ENCODE measurements around the gene PPP1R1C.

DNA sequence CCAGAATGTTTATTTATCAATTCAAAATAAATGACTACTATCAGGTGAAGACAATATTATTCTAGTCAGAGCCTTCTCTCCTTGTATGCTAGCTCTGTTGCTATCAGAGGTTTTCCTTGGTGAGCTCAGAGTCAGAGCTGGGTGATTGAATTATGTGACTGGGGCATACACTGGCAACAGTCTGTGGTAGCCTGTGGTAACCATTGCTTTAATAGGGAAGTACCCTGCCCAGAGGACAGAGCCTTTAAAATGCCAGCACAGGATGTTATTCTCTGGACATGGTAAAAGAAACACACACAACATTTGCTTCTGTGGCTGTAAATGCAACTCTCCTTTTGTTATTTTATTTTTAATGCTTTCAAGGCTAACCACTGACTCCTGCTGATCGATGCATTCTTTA is 124.7 kb downstream of the PPP1R1C start:
- TF ChIP-seq YY1 (IDR thresholded peaks at IDR 0.05; ENCODE audit: insufficient read depth, insufficient read length) (no peak), SUZ12 (IDR thresholded peaks at IDR 0.05; ENCODE audit: extremely low read depth, insufficient read depth, insufficient read length) (no peak)
